Large intestine (tissue), 3 donors: Measurements from ENCODE around the gene PPFIBP2. TPM values are rescaled to one million over a fixed set of nuclear protein-coding genes. Genes with fewer than 3 reads are reported as not detected.

Experiments
- DNase-seq, 2 donors: peaks; one replicate each; pipeline versions ENCODE4 v3.0.0 to v3.0.0-alpha.2; 2013
- H3K27ac ChIP-seq: one replicate; pipeline ENCODE4 v1.5.1; 2013; ENCODE audit warnings: low read length
- H3K27me3 ChIP-seq: 2 replicates; pipeline ENCODE4 v1.6.1; 2013; ENCODE audit warnings: low read length; ENCODE audit not compliant: control insufficient read depth, insufficient read depth
- H3K36me3 ChIP-seq: 2 replicates; pipeline ENCODE4 v1.6.1; 2013; ENCODE audit warnings: low read length; ENCODE audit not compliant: control insufficient read depth, insufficient read depth
- H3K4me1 ChIP-seq: one replicate; pipeline ENCODE4 v1.6.1; 2013; ENCODE audit warnings: low read length; ENCODE audit not compliant: control insufficient read depth, insufficient read depth
- H3K4me3 ChIP-seq: one replicate; pipeline ENCODE4 v1.5.1; 2013; ENCODE audit warnings: low read length
- H3K9me3 ChIP-seq: one replicate; pipeline ENCODE4 v1.6.1; 2013; ENCODE audit warnings: mild to moderate bottlenecking, low read depth, low read length, moderate library complexity; ENCODE audit not compliant: control insufficient read depth
- WGBS: methylation state at CpG from one replicate; pipeline ENCODE4 v1.1.5; 2013; ENCODE audit warnings: low lambda C conversion rate; ENCODE audit not compliant: insufficient coverage; 5-methylcytosine and 5-hydroxymethylcytosine counted together
- polyA plus RNA-seq: library from polyadenylated mRNA; unstranded; fragments of 120-200 nt; gene quantifications from one replicate; pipeline ENCODE4 v1.2.1, GENCODE V29; 2013

The PPFIBP2 gene
- polyA plus RNA-seq, 1 donor: 73.1 TPM

GRCh38 chr11:7534042-7534378 is 20.2 kb downstream of the PPFIBP2 start:
- Histone ChIP-seq H3K4me3 (no peak overlapping the region), H3K4me1 (peaks cover 9% of the 10 kb centered on the region), H3K9me3 (no peaks in the 10 kb centered on the region), H3K27ac (no peak overlapping the region), H3K36me3 (no peaks in the 10 kb centered on the region), H3K27me3 (no peaks in the 10 kb centered on the region)
- DNase-seq: no peak

GRCh38 chr11:7536100-7536499 is 22.3 kb downstream of the PPFIBP2 start:
- 29% methylated on average over 1 of the region's 8 CpGs for WGBS
- H3K36me3 ChIP-seq: no peaks in the 10 kb centered on the region
- H3K9me3 ChIP-seq: no peaks in the 10 kb centered on the region
- H3K4me3 ChIP-seq: no peak overlapping the region
- no peaks in the 10 kb centered on the region for H3K27me3 ChIP-seq
- no peak overlapping the region for H3K27ac ChIP-seq
- peaks cover 9% of the 10 kb centered on the region for H3K4me1 ChIP-seq
- DNase-seq: peak; percentile 59 to 75

- Histone ChIP-seq H3K4me3 (no peak overlapping the region), H3K27me3 (no peaks in the 10 kb centered on the region), H3K9me3 (no peaks in the 10 kb centered on the region), H3K36me3 (no peaks in the 10 kb centered on the region), H3K27ac (no peak overlapping the region), H3K4me1 (peaks cover 9% of the 10 kb centered on the region)
- no CpG with 5 or more reads among the region's 6 CpGs for WGBS
- no peak for DNase-seq
These were observed 23.5 kb downstream of the PPFIBP2 start for GRCh38 chr11:7537265-7537664.

GRCh38 chr11:7538031-7538430 is 24.2 kb downstream of the PPFIBP2 start:
- Histone ChIP-seq H3K36me3 (no peaks in the 10 kb centered on the region), H3K4me1 (peaks cover 9% of the 10 kb centered on the region), H3K27me3 (no peaks in the 10 kb centered on the region), H3K27ac (no peak overlapping the region), H3K9me3 (no peaks in the 10 kb centered on the region), H3K4me3 (no peak overlapping the region)
- no CpG with 5 or more reads among the region's 8 CpGs for WGBS
- DNase-seq: no peak

GRCh38 chr11:7538466-7539454 is 25.0 kb downstream of the PPFIBP2 start:
- Histone ChIP-seq H3K4me3 (no peak overlapping the region), H3K27ac (no peak overlapping the region), H3K4me1 (peaks cover 9% of the 10 kb centered on the region), H3K27me3 (no peaks in the 10 kb centered on the region), H3K9me3 (no peaks in the 10 kb centered on the region), H3K36me3 (no peaks in the 10 kb centered on the region)
- WGBS: 60% methylated on average over 2 of the region's 12 CpGs
- DNase-seq: no peak

GRCh38 chr11:7540830-7541555 is 27.2 kb downstream of the PPFIBP2 start:
- H3K4me1 ChIP-seq: peaks cover 3% of the 10 kb centered on the region
- WGBS: no CpG with 5 or more reads among the region's 8 CpGs
- H3K27ac ChIP-seq: no peak overlapping the region
- H3K27me3 ChIP-seq: no peaks in the 10 kb centered on the region
- H3K9me3 ChIP-seq: no peaks in the 10 kb centered on the region
- H3K4me3 ChIP-seq: no peak overlapping the region
- H3K36me3 ChIP-seq: no peaks in the 10 kb centered on the region
- no peak for DNase-seq

- no peaks in the 10 kb centered on the region for H3K27me3 ChIP-seq
- H3K4me1 ChIP-seq: peaks cover 2% of the 10 kb centered on the region
These were observed 29.5 kb downstream of the PPFIBP2 start for GRCh38 chr11:7543302-7543701.

GRCh38 chr11:7544021-7544420 is 30.2 kb downstream of the PPFIBP2 start:
- H3K4me1 ChIP-seq: no peaks in the 10 kb centered on the region
- H3K4me3 ChIP-seq: no peak overlapping the region
- DNase-seq: no peak
- no peaks in the 10 kb centered on the region for H3K36me3 ChIP-seq
- no peaks in the 10 kb centered on the region for H3K9me3 ChIP-seq
- no CpG with 5 or more reads among the region's 3 CpGs for WGBS
- H3K27me3 ChIP-seq: no peaks in the 10 kb centered on the region
- H3K27ac ChIP-seq: no peak overlapping the region

More at GRCh38 chr11:7543302-7543701, 29.5 kb downstream of the PPFIBP2 start:
- no peaks in the 10 kb centered on the region for H3K9me3 ChIP-seq
- DNase-seq: no peak
- H3K4me3 ChIP-seq: no peak overlapping the region
- no CpG with 5 or more reads among the region's 1 CpG for WGBS
- no peak overlapping the region for H3K27ac ChIP-seq
- no peaks in the 10 kb centered on the region for H3K36me3 ChIP-seq

GRCh38 chr11:7545611-7546010 is 31.8 kb downstream of the PPFIBP2 start:
- H3K27me3 ChIP-seq: no peaks in the 10 kb centered on the region
- peaks cover 2% of the 10 kb centered on the region for H3K36me3 ChIP-seq
- no peak overlapping the region for H3K4me3 ChIP-seq
- H3K4me1 ChIP-seq: no peaks in the 10 kb centered on the region
- no peaks in the 10 kb centered on the region for H3K9me3 ChIP-seq
- DNase-seq: no peak
- no peak overlapping the region for H3K27ac ChIP-seq
- WGBS: 100% methylated on average over 1 of the region's 4 CpGs

- Histone ChIP-seq H3K9me3 (no peaks in the 10 kb centered on the region), H3K36me3 (peaks cover 2% of the 10 kb centered on the region), H3K4me1 (no peaks in the 10 kb centered on the region), H3K27me3 (no peaks in the 10 kb centered on the region), H3K4me3 (no peak overlapping the region), H3K27ac (no peak overlapping the region)
- DNase-seq: no peak
- no CpG with 5 or more reads among the region's 3 CpGs for WGBS
These were observed 32.6 kb downstream of the PPFIBP2 start for GRCh38 chr11:7546324-7546791.
